Tibial nerve (tissue), 3 donors: ENCODE data around the gene MSN.

ENCODE experiments used
- POLR2A ChIP-seq, 2 donors: fragments of 450-650 bp; IDR thresholded peaks; one replicate each; pipeline ENCODE4 v1.6.1; 2017; ENCODE audit warnings: antibody characterized with exemption in 2 of 2, mild to moderate bottlenecking in 2 of 2, moderate library complexity in 2 of 2
- TF ChIP-seq, protein P1 (sequence below), 5 experiments: fragments of 200-600 bp in 3 of 5; fragments of 450-650 bp in 2 of 5; sonication (generic) in 3 of 5; IDR thresholded peaks; one replicate each; pipeline ENCODE4 v1.5.1; 2016 to 2019; ENCODE audit warnings: antibody characterized with exemption in 5 of 5, mild to moderate bottlenecking in 3 of 5, moderate library complexity in 2 of 5

DNA sequence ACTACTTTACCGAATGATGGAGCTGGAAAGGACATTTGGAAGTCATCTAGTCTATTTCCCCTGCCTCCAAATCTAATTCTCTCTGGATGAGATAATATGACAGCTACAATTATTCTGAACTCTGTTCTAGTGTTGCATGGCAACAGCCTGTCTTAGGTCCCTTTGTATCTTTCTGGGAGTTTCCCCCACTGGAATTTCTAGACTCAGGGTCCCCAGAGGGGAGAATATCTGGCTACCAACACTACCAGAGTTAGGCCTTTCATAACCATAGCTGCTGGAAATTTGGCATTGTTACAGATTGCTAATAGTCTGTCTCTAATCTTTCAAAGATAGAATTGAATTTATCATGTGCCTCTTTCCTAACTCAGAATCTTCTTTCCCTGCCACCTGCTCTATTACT, 4.5 kb downstream of the MSN start:
- TF ChIP-seq, protein P1, sequence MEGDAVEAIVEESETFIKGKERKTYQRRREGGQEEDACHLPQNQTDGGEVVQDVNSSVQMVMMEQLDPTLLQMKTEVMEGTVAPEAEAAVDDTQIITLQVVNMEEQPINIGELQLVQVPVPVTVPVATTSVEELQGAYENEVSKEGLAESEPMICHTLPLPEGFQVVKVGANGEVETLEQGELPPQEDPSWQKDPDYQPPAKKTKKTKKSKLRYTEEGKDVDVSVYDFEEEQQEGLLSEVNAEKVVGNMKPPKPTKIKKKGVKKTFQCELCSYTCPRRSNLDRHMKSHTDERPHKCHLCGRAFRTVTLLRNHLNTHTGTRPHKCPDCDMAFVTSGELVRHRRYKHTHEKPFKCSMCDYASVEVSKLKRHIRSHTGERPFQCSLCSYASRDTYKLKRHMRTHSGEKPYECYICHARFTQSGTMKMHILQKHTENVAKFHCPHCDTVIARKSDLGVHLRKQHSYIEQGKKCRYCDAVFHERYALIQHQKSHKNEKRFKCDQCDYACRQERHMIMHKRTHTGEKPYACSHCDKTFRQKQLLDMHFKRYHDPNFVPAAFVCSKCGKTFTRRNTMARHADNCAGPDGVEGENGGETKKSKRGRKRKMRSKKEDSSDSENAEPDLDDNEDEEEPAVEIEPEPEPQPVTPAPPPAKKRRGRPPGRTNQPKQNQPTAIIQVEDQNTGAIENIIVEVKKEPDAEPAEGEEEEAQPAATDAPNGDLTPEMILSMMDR (IDR thresholded peaks at IDR 0.05) = no peak
- no peak for TF ChIP-seq POLR2A (IDR thresholded peaks at IDR 0.05)
